Bone marrow (tissue), 2 donors: ENCODE data around the gene BOLA2.
"Not testable (repeated sequence)": the region's sequence is repeated elsewhere in the genome, so short reads cannot be mapped to it uniquely, and the experiment has no call there.

Source experiments
- DNase-seq, 2 donors: peaks; one replicate each; lab custom pipeline; 2025; lab: John Stamatoyannopoulos, UW

Gene BOLA2

GRCh38 chr16:29454269-29454668, at the start of gene BOLA2, which contains the start of gene SLX1B:
Gene BOLA2 (minus strand): TSS chr16:29454351. CDS start chr16:29454253, 98 bp downstream.
Gene SLX1B (plus strand): TSS chr16:29454533.
- not testable (repeated sequence) for DNase-seq

- DNase-seq: not testable (repeated sequence)
These were observed 28.1 kb upstream of the BOLA2 start for GRCh38 chr16:29482276-29482675.

GRCh38 chr16:29472065-29472464, 17.9 kb upstream of the BOLA2 start:
- DNase-seq: not testable (repeated sequence)

- DNase-seq: not testable (repeated sequence)
These were observed 15.5 kb upstream of the BOLA2 start for GRCh38 chr16:29469660-29470059.

GRCh38 chr16:29467654-29468366, 13.7 kb upstream of the BOLA2 start:
- not testable (repeated sequence) for DNase-seq

GRCh38 chr16:29466904-29467303, 12.8 kb upstream of the BOLA2 start:
- DNase-seq: not testable (repeated sequence)

- DNase-seq: not testable (repeated sequence)
These were observed 12.1 kb upstream of the BOLA2 start for GRCh38 chr16:29465985-29466824.

GRCh38 chr16:29460647-29461030, 6.5 kb upstream of the BOLA2 start:
- DNase-seq: not testable (repeated sequence)

GRCh38 chr16:29459706-29460646, 5.8 kb upstream of the BOLA2 start, which contains the start of gene SULT1A4:
Gene SULT1A4 (plus strand): TSS chr16:29459913. CDS start chr16:29461386, 1,473 bp downstream.
- DNase-seq: not testable (repeated sequence)

GRCh38 chr16:29457660-29458059, 3.5 kb upstream of the BOLA2 start:
- DNase-seq: not testable (repeated sequence)

- DNase-seq: not testable (repeated sequence)
These were observed 677 bp upstream of the BOLA2 start for GRCh38 chr16:29454828-29455227.

- DNase-seq: not testable (repeated sequence)
These were observed 397 bp downstream of the BOLA2 start for GRCh38 chr16:29453754-29454153.

GRCh38 chr16:29425390-29425789, 28.8 kb downstream of the BOLA2 start:
- not testable (repeated sequence) for DNase-seq

- DNase-seq: not testable (repeated sequence)
These were observed 30.6 kb downstream of the BOLA2 start for GRCh38 chr16:29423587-29423986.

GRCh38 chr16:29405249-29405648, 48.9 kb downstream of the BOLA2 start:
- DNase-seq: not testable (repeated sequence)
